Right kidney (tissue), 1 donor: ENCODE measurements around the gene AIDA.

Source experiments
- DNase-seq: peaks from one replicate; pipeline ENCODE4 v3.0.0-alpha.2; 2016

AIDA gene

GRCh38 chr1:222644636-222644980, 67.7 kb downstream of the AIDA start:
- no peak for DNase-seq

GRCh38 chr1:222643938-222644635, 68.2 kb downstream of the AIDA start:
- peak; percentile 95 for DNase-seq

- DNase-seq, result no peak
Measured at GRCh38 chr1:222643606-222643937, 68.7 kb downstream of the AIDA start.

GRCh38 chr1:222642468-222642867, 69.8 kb downstream of the AIDA start:
- no peak for DNase-seq

GRCh38 chr1:222641269-222641948, 70.9 kb downstream of the AIDA start:
- DNase-seq, result no peak

- peak; percentile 18 for DNase-seq
Measured at GRCh38 chr1:222634180-222635013, 77.9 kb downstream of the AIDA start.

DNA sequence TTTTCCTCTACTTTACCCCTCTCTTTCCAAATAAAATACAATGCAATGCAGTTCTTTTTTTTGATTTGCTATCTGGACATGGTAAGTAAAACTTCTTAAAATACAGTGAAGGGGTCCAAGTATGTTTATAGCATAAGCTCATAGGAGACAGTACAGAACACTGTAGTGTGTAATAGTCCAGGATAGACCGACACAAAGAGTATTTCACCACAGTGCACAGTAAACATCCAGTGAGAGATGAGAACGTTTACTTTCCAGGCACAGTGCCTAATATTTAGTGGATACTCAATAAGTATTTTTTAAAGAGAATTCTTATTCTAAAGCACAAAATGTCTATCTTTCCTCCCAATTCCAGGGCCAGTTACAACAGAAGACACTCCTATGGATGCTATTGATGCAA, 79.5 kb downstream of the AIDA start:
- no peak for DNase-seq

DNA sequence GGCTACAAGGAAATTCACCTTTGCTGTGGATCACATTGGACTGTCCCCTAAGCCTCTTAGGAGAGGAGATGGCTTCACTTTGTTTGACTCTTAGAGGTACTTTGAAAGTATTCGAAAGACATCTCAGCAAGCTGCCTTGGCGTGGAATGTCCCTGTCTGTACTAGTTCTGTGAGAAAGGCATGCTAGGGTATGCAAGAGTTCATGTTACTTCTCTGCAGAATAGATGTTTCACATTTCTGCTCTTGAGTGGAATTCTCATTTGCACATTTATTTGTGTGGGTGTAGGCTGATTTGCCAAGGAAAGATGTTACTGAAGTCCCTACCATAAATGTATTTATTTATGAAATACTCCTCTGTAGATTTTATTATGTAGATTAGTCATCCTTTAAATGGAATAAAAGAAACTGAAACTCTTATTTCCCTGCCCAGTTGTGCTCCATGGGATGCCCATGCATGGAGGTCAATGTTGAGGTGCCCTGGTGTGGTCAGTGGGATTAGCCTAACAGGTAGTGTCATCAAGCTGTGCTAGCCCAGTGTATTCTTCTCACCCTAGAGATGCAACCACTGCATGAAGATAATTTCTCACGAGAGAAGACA, 80.6 kb downstream of the AIDA start:
- DNase-seq, result no peak

- no peak for DNase-seq
Measured at GRCh38 chr1:222629921-222630535, 82.3 kb downstream of the AIDA start.

- DNase-seq, result no peak
Measured at GRCh38 chr1:222627232-222627631, 85.1 kb downstream of the AIDA start.

GRCh38 chr1:222624214-222624613, 88.1 kb downstream of the AIDA start:
- DNase-seq, result no peak

DNA sequence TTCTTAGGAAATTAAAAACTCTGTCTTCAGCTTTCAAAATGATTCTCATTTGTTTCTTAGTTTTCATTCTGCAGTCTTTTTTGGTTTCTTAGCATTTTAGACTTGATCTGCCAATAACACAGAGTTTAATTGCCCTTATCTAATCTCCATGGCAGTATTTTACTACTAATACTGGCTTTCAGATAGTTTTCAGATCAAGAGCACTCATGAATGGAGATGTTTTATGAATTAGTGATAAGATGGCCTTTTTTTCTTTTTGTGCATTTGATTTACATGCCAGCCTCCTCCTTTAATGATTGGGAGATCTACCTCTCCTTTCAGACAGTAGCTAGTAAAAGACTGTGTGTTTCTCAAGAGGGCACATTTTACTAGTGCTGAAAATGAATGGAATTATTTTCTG, 88.8 kb downstream of the AIDA start:
- DNase-seq, result no peak

GRCh38 chr1:222622765-222623164, 89.5 kb downstream of the AIDA start:
- no peak for DNase-seq

GRCh38 chr1:222620566-222620965, 91.7 kb downstream of the AIDA start:
- no peak for DNase-seq

DNA sequence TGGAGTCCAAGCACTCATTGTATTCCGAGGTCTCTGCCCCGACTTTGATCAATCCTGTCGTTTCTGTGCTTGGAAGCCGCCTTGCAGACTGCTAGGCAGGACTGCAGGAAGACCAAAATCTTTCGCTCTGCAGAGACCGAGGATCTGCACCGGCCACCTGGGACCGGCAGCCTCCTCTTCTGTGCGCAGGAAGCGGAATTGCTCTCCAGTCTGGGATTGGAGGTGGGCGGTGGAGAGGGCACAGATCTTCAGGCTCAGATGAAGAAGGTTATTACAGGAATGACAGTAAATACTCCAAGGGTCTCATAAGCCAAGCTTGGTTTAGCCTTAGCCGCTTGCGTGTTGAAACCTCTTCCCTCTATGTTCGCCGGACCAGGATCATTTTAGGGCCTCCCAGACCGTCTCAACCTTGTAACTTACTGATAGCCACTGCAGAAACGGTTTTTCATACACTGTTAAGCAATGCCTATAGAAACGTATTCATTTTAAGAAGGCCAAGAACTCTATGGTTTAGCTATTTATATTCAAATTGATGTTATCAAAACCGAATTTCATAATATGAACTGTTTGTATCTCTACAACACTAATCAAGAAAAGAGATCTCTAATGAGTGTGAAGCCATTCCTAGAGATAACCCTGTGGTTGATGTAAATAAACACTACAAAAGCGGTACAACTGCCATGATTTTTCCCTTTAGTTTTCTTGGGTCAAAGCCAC, 93.3 kb downstream of the AIDA start:
- no peak for DNase-seq
